Endodermal cell (in vitro differentiated cells): ENCODE measurements around the gene NAPB. TPM values are rescaled to one million over a fixed set of nuclear protein-coding genes. Genes with fewer than 3 reads are reported as not detected.

Experiments
- DNase-seq: peaks from one replicate; pipeline ENCODE4 v3.0.0-alpha.2; 2017
- H3K27ac ChIP-seq: 2 replicates; pipeline ENCODE4 v1.5.1; 2013; ENCODE audit warnings: mild to moderate bottlenecking, low read depth, low read length, moderate library complexity
- H3K27me3 ChIP-seq: 2 replicates; pipeline ENCODE4 v1.6.1; 2013; ENCODE audit warnings: mild to moderate bottlenecking, low read length, moderate library complexity; ENCODE audit not compliant: insufficient read depth, control insufficient read depth, poor library complexity, severe bottlenecking
- H3K36me3 ChIP-seq: 2 replicates; pipeline ENCODE4 v1.7.0; 2013; ENCODE audit warnings: mild to moderate bottlenecking, low read length, moderate library complexity; ENCODE audit not compliant: control insufficient read depth, insufficient read depth
- H3K4me1 ChIP-seq: one replicate; pipeline ENCODE4 v1.7.0; 2013; ENCODE audit warnings: low read length; ENCODE audit not compliant: control insufficient read depth, insufficient read depth
- H3K4me3 ChIP-seq: 2 replicates; pipeline ENCODE4 v1.5.1; 2013; ENCODE audit warnings: mild to moderate bottlenecking, low read length, moderate library complexity
- H3K9ac ChIP-seq: 2 replicates; pipeline ENCODE4 v1.6.1; 2013; ENCODE audit warnings: mild to moderate bottlenecking, low read length, moderate library complexity; ENCODE audit not compliant: poor library complexity, severe bottlenecking; ENCODE audit errors: extremely low read depth
- H3K9me3 ChIP-seq: 2 replicates; pipeline ENCODE4 v1.6.1; 2013; ENCODE audit warnings: mild to moderate bottlenecking, low read length, moderate library complexity; ENCODE audit not compliant: control insufficient read depth
- H3K27ac Mint-ChIP-seq: 2 replicates; pipeline ENCODE4 v1.8.0; 2020; ENCODE audit warnings: mixed read lengths
- H3K27me3 Mint-ChIP-seq: 2 replicates; pipeline ENCODE4 v1.8.0; 2021; ENCODE audit warnings: mild to moderate bottlenecking, mixed read lengths; ENCODE audit not compliant: insufficient read depth
- H3K36me3 Mint-ChIP-seq: 2 replicates; pipeline ENCODE4 v1.8.0; 2020; ENCODE audit warnings: low read depth, mixed read lengths
- H3K4me1 Mint-ChIP-seq: 2 replicates; pipeline ENCODE4 v1.8.0; 2020; ENCODE audit warnings: mixed read lengths
- H3K4me3 Mint-ChIP-seq: 2 replicates; pipeline ENCODE4 v1.8.0; 2020; ENCODE audit warnings: mild to moderate bottlenecking, moderate library complexity, mixed read lengths
- H3K9me3 Mint-ChIP-seq: 2 replicates; pipeline ENCODE4 v1.8.0; 2020; ENCODE audit warnings: mild to moderate bottlenecking, mixed read lengths
- CTCF ChIP-seq: fragments of 200-600 bp; sonication (generic); conservative IDR thresholded peaks from 2 replicates; pipeline ENCODE4 v1.5.0; 2021; ENCODE audit warnings: antibody characterized with exemption, mild to moderate bottlenecking
- WGBS, 2 experiments: methylation state at CpG; one replicate each; pipeline versions ENCODE4 v1.1.5 to v1.1.7; 2013; ENCODE audit warnings: missing lambda C conversion rate in 2 of 2, mixed read lengths in 1 of 2; ENCODE audit not compliant: insufficient coverage in 1 of 2, insufficient read length in 1 of 2; 5-methylcytosine and 5-hydroxymethylcytosine counted together
- total RNA-seq, 2 donors: library from RNA; stranded (reverse); fragmentation: NEBNext Ultra II Directional in 1 of 2; extraction: Animal tissue kit (Norgen Biotek cat#: 25700) in 1 of 2; gene quantifications; 2 replicates in 1 of 2; 3 replicates in 1 of 2; pipeline ENCODE4 v1.2.1, GENCODE V29; 2021

Gene NAPB
- total RNA-seq, 2 donors from 2014 or later: 15.7 to 16.5 TPM

- Histone ChIP-seq H3K27ac (no peak overlapping the region), H3K27me3 (no peaks in the 10 kb centered on the region), H3K4me1 (peaks cover 3% of the 10 kb centered on the region), H3K9ac (no peak overlapping the region), H3K4me3 (no peak overlapping the region), H3K36me3 (no peaks in the 10 kb centered on the region), H3K9me3 (no peaks in the 10 kb centered on the region)
- Mint-ChIP-seq H3K27ac (no peak overlapping the region), H3K4me3 (no peak overlapping the region), H3K4me1 (peaks cover 18% of the 10 kb centered on the region), H3K9me3 (peaks cover 2% of the 10 kb centered on the region), H3K36me3 (peaks cover under 1% of the 10 kb centered on the region), H3K27me3 (no peaks in the 10 kb centered on the region)
- WGBS, 2 experiments: 94 to 97% methylated on average over 6 of the region's 6 CpGs
- no peak for DNase-seq
- TF ChIP-seq CTCF: no peak
These were observed 73.5 kb downstream of the NAPB start for GRCh38 chr20:23347791-23348190.

DNA sequence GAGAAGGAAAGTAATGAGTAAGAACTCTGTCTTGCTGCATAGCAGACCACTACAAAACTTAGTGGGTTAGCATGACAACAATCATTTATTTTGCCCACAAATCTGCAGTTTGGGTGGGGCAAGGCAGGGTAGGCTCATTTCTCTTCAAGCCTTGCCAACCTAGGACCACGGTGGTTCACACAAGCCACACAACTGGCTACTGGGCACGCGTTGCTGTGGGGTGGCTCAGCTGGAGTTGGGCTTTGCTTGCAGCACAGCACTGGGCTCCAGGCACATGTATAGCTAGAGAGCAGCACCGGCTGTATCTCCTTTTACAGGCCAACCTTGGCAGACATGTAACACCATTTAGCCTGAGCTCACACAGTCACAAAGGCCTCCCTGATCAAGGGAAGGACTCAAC, 75.3 kb downstream of the NAPB start:
- DNase-seq: no peak
- Mint-ChIP-seq H3K27ac (no peak overlapping the region), H3K9me3 (peaks cover 2% of the 10 kb centered on the region), H3K27me3 (no peaks in the 10 kb centered on the region), H3K36me3 (no peaks in the 10 kb centered on the region), H3K4me3 (no peak overlapping the region), H3K4me1 (peaks cover 18% of the 10 kb centered on the region)
- 95 to 96% methylated on average over 3 to 4 of the region's 4 CpGs for WGBS, 2 experiments
- TF ChIP-seq CTCF: no peak
- H3K9me3 ChIP-seq: no peaks in the 10 kb centered on the region
- no peak overlapping the region for H3K4me3 ChIP-seq
- no peak overlapping the region for H3K9ac ChIP-seq
- H3K27me3 ChIP-seq: no peaks in the 10 kb centered on the region
- peaks cover 3% of the 10 kb centered on the region for H3K4me1 ChIP-seq
- H3K27ac ChIP-seq: no peak overlapping the region
- H3K36me3 ChIP-seq: no peaks in the 10 kb centered on the region

- H3K27ac Mint-ChIP-seq: no peak overlapping the region
- 88 to 94% methylated on average over 4 to 5 of the region's 5 CpGs for WGBS, 2 experiments
These were observed 77.0 kb downstream of the NAPB start for GRCh38 chr20:23344336-23344735.

More at GRCh38 chr20:23344336-23344735, 77.0 kb downstream of the NAPB start:
- no peaks in the 10 kb centered on the region for H3K27me3 ChIP-seq
- no peaks in the 10 kb centered on the region for H3K27me3 Mint-ChIP-seq
- peaks cover 16% of the 10 kb centered on the region for H3K4me1 Mint-ChIP-seq
- H3K4me1 ChIP-seq: peaks cover 3% of the 10 kb centered on the region
- no peak for DNase-seq
- H3K9me3 Mint-ChIP-seq: peaks cover 2% of the 10 kb centered on the region
- no peak overlapping the region for H3K27ac ChIP-seq
- no peaks in the 10 kb centered on the region for H3K36me3 Mint-ChIP-seq
- H3K9me3 ChIP-seq: no peaks in the 10 kb centered on the region
- H3K36me3 ChIP-seq: no peaks in the 10 kb centered on the region
- H3K9ac ChIP-seq: no peak overlapping the region
- TF ChIP-seq CTCF: no peak
- H3K4me3 ChIP-seq: no peak overlapping the region
- H3K4me3 Mint-ChIP-seq: no peak overlapping the region
